Measurements from ENCODE around the gene QRFPR.

Gene QRFPR

GRCh38 chr4:121308828-121309227, 72.0 kb downstream of the QRFPR start:
- Histone ChIP-seq H3K4me1 (ENCODE audit: control insufficient read depth in 2 of 2, insufficient read depth in 2 of 2, low read length in 2 of 2) (peaks cover 0 to 4% of the 10 kb centered on the region in 2 donors), H3K36me3 (ENCODE audit: control insufficient read depth in 2 of 2, insufficient read depth in 2 of 2, low read length in 2 of 2) (no peaks in the 10 kb centered on the region), H3K4me3 (ENCODE audit: low read length in 2 of 2) (no peak overlapping the region), H3K9ac (ENCODE audit: low read depth in 1 of 2, low read length in 2 of 2) (no peak overlapping the region), H3K27me3 (ENCODE audit: control insufficient read depth in 2 of 2, insufficient read depth in 2 of 2, low read length in 2 of 2) (no peaks in the 10 kb centered on the region), H3K9me3 (ENCODE audit: control insufficient read depth in 2 of 2, low read length in 2 of 2) (no peaks in the 10 kb centered on the region), H3K27ac (ENCODE audit: low read depth in 2 of 2, low read length in 2 of 2) (no peak overlapping the region)

GRCh38 chr4:121308328-121308663, 72.5 kb downstream of the QRFPR start:
- Histone ChIP-seq H3K4me3 (ENCODE audit: low read length in 2 of 2) (no peak overlapping the region), H3K36me3 (ENCODE audit: control insufficient read depth in 2 of 2, insufficient read depth in 2 of 2, low read length in 2 of 2) (no peaks in the 10 kb centered on the region), H3K9me3 (ENCODE audit: control insufficient read depth in 2 of 2, low read length in 2 of 2) (no peaks in the 10 kb centered on the region), H3K27me3 (ENCODE audit: control insufficient read depth in 2 of 2, insufficient read depth in 2 of 2, low read length in 2 of 2) (no peaks in the 10 kb centered on the region), H3K4me1 (ENCODE audit: control insufficient read depth in 2 of 2, insufficient read depth in 2 of 2, low read length in 2 of 2) (peaks cover 0 to 4% of the 10 kb centered on the region in 2 donors), H3K27ac (ENCODE audit: low read depth in 2 of 2, low read length in 2 of 2) (no peak overlapping the region), H3K9ac (ENCODE audit: low read depth in 1 of 2, low read length in 2 of 2) (no peak overlapping the region)

- Histone ChIP-seq H3K9me3 (ENCODE audit: control insufficient read depth in 2 of 2, low read length in 2 of 2) (no peaks in the 10 kb centered on the region), H3K27me3 (ENCODE audit: control insufficient read depth in 2 of 2, insufficient read depth in 2 of 2, low read length in 2 of 2) (no peaks in the 10 kb centered on the region), H3K4me3 (ENCODE audit: low read length in 2 of 2) (no peak overlapping the region), H3K9ac (ENCODE audit: low read depth in 1 of 2, low read length in 2 of 2) (no peak overlapping the region), H3K27ac (ENCODE audit: low read depth in 2 of 2, low read length in 2 of 2) (no peak overlapping the region), H3K4me1 (ENCODE audit: control insufficient read depth in 2 of 2, insufficient read depth in 2 of 2, low read length in 2 of 2) (peaks cover 0 to 4% of the 10 kb centered on the region in 2 donors), H3K36me3 (ENCODE audit: control insufficient read depth in 2 of 2, insufficient read depth in 2 of 2, low read length in 2 of 2) (no peaks in the 10 kb centered on the region)
Observed at GRCh38 chr4:121307445-121308327, 73.1 kb downstream of the QRFPR start.

- Histone ChIP-seq H3K9ac (ENCODE audit: low read depth in 1 of 2, low read length in 2 of 2) (no peak overlapping the region), H3K4me1 (ENCODE audit: control insufficient read depth in 2 of 2, insufficient read depth in 2 of 2, low read length in 2 of 2) (peaks cover 0 to 4% of the 10 kb centered on the region in 2 donors), H3K36me3 (ENCODE audit: control insufficient read depth in 2 of 2, insufficient read depth in 2 of 2, low read length in 2 of 2) (no peaks in the 10 kb centered on the region), H3K27me3 (ENCODE audit: control insufficient read depth in 2 of 2, insufficient read depth in 2 of 2, low read length in 2 of 2) (no peaks in the 10 kb centered on the region), H3K27ac (ENCODE audit: low read depth in 2 of 2, low read length in 2 of 2) (no peak overlapping the region), H3K4me3 (ENCODE audit: low read length in 2 of 2) (no peak overlapping the region), H3K9me3 (ENCODE audit: control insufficient read depth in 2 of 2, low read length in 2 of 2) (no peaks in the 10 kb centered on the region)
Observed at GRCh38 chr4:121306931-121307330, 73.9 kb downstream of the QRFPR start.

GRCh38 chr4:121304893-121305292, 75.9 kb downstream of the QRFPR start:
- Histone ChIP-seq H3K9ac (ENCODE audit: low read depth in 1 of 2, low read length in 2 of 2) (no peak overlapping the region), H3K27ac (ENCODE audit: low read depth in 2 of 2, low read length in 2 of 2) (no peak overlapping the region)

GRCh38 chr4:121299367-121299766, 81.5 kb downstream of the QRFPR start:
- Histone ChIP-seq H3K9ac (ENCODE audit: low read depth in 1 of 2, low read length in 2 of 2) (no peak overlapping the region), H3K4me3 (ENCODE audit: low read length in 2 of 2) (no peak overlapping the region), H3K27ac (ENCODE audit: low read depth in 2 of 2, low read length in 2 of 2) (no peak overlapping the region), H3K36me3 (ENCODE audit: control insufficient read depth in 2 of 2, insufficient read depth in 2 of 2, low read length in 2 of 2) (no peaks in the 10 kb centered on the region), H3K4me1 (ENCODE audit: control insufficient read depth in 2 of 2, insufficient read depth in 2 of 2, low read length in 2 of 2) (peaks cover 0 to 2% of the 10 kb centered on the region in 2 donors), H3K27me3 (ENCODE audit: control insufficient read depth in 2 of 2, insufficient read depth in 2 of 2, low read length in 2 of 2) (no peaks in the 10 kb centered on the region), H3K9me3 (ENCODE audit: control insufficient read depth in 2 of 2, low read length in 2 of 2) (no peaks in the 10 kb centered on the region)

More at GRCh38 chr4:121304893-121305292, 75.9 kb downstream of the QRFPR start:
- H3K4me3 ChIP-seq (ENCODE audit: low read length in 2 of 2), result no peak overlapping the region
- no peaks in the 10 kb centered on the region for H3K27me3 ChIP-seq (ENCODE audit: control insufficient read depth in 2 of 2, insufficient read depth in 2 of 2, low read length in 2 of 2)
- no peaks in the 10 kb centered on the region for H3K36me3 ChIP-seq (ENCODE audit: control insufficient read depth in 2 of 2, insufficient read depth in 2 of 2, low read length in 2 of 2)
- H3K9me3 ChIP-seq (ENCODE audit: control insufficient read depth in 2 of 2, low read length in 2 of 2), result no peaks in the 10 kb centered on the region
- H3K4me1 ChIP-seq (ENCODE audit: control insufficient read depth in 2 of 2, insufficient read depth in 2 of 2, low read length in 2 of 2), result peaks cover 0 to 4% of the 10 kb centered on the region in 2 donors

GRCh38 chr4:121283319-121283718, 97.5 kb downstream of the QRFPR start:
- Histone ChIP-seq H3K27ac (ENCODE audit: low read depth in 2 of 2, low read length in 2 of 2) (no peak overlapping the region), H3K27me3 (ENCODE audit: control insufficient read depth in 2 of 2, insufficient read depth in 2 of 2, low read length in 2 of 2) (no peaks in the 10 kb centered on the region), H3K4me1 (ENCODE audit: control insufficient read depth in 2 of 2, insufficient read depth in 2 of 2, low read length in 2 of 2) (no peaks in the 10 kb centered on the region)

GRCh38 chr4:121280425-121280824, 100.4 kb downstream of the QRFPR start:
- H3K4me3 ChIP-seq (ENCODE audit: low read length in 2 of 2), result no peak overlapping the region
- H3K36me3 ChIP-seq (ENCODE audit: control insufficient read depth in 2 of 2, insufficient read depth in 2 of 2, low read length in 2 of 2), result no peaks in the 10 kb centered on the region
- peaks cover 0 to 4% of the 10 kb centered on the region in 2 donors for H3K9me3 ChIP-seq (ENCODE audit: control insufficient read depth in 2 of 2, low read length in 2 of 2)

More at GRCh38 chr4:121283319-121283718, 97.5 kb downstream of the QRFPR start:
- no peak overlapping the region for H3K9ac ChIP-seq (ENCODE audit: low read depth in 1 of 2, low read length in 2 of 2)
- H3K4me3 ChIP-seq (ENCODE audit: low read length in 2 of 2), result no peak overlapping the region
- no peaks in the 10 kb centered on the region for H3K36me3 ChIP-seq (ENCODE audit: control insufficient read depth in 2 of 2, insufficient read depth in 2 of 2, low read length in 2 of 2)
- H3K9me3 ChIP-seq (ENCODE audit: control insufficient read depth in 2 of 2, low read length in 2 of 2), result peaks cover 0 to 4% of the 10 kb centered on the region in 2 donors

GRCh38 chr4:121278811-121279368, 101.9 kb downstream of the QRFPR start:
- Histone ChIP-seq H3K9me3 (ENCODE audit: control insufficient read depth in 2 of 2, low read length in 2 of 2) (no peaks in the 10 kb centered on the region), H3K27me3 (ENCODE audit: control insufficient read depth in 2 of 2, insufficient read depth in 2 of 2, low read length in 2 of 2) (no peaks in the 10 kb centered on the region), H3K27ac (ENCODE audit: low read depth in 2 of 2, low read length in 2 of 2) (no peak overlapping the region), H3K4me1 (ENCODE audit: control insufficient read depth in 2 of 2, insufficient read depth in 2 of 2, low read length in 2 of 2) (no peaks in the 10 kb centered on the region), H3K36me3 (ENCODE audit: control insufficient read depth in 2 of 2, insufficient read depth in 2 of 2, low read length in 2 of 2) (no peaks in the 10 kb centered on the region), H3K9ac (ENCODE audit: low read depth in 1 of 2, low read length in 2 of 2) (no peak overlapping the region), H3K4me3 (ENCODE audit: low read length in 2 of 2) (no peak overlapping the region)

More at GRCh38 chr4:121280425-121280824, 100.4 kb downstream of the QRFPR start:
- Histone ChIP-seq H3K27me3 (ENCODE audit: control insufficient read depth in 2 of 2, insufficient read depth in 2 of 2, low read length in 2 of 2) (no peaks in the 10 kb centered on the region), H3K4me1 (ENCODE audit: control insufficient read depth in 2 of 2, insufficient read depth in 2 of 2, low read length in 2 of 2) (no peaks in the 10 kb centered on the region), H3K9ac (ENCODE audit: low read depth in 1 of 2, low read length in 2 of 2) (no peak overlapping the region), H3K27ac (ENCODE audit: low read depth in 2 of 2, low read length in 2 of 2) (no peak overlapping the region)
